ENCODE data around the gene HSPA12A. TPM values are rescaled to one million over a fixed set of nuclear protein-coding genes. Genes with fewer than 3 reads are reported as not detected.
A peak's percentile ranks its signal among the peaks of the same experiment; 100 is the strongest.

The HSPA12A gene
- total RNA-seq, 6 donors from 2014 or later: 4.2 to 11.6 (median 6.1) TPM

DNA sequence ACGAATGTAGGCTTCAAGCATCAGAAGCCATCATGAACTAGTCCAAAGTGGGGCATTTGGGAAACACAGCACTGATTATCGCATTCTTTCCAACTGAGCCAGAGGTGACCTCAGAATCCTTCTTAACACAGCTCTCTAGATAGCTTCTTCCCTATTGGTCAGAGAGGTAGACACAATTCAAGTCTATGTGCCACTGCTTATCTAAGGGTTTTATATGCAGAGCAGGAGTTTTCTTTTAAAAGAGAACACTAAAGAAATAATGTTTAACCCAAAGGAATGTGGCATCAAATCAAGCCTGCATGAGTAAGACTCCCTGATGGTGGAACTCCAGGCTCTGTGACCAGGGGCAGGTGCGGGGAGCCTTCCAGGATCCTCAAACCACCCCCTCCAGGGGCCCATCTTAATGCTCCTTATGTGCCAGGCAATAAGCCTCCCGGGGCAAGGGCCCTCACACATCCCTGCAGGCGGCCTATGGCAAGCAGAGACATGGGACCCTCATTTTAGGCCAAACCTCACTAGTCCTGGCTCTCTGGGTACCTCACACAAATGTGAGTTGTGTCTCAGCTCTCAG lies 13.8 kb downstream of the HSPA12A start:
- Histone ChIP-seq H3K4me1 (no peaks in the 10 kb centered on the region), H3K27me3 (no peaks in the 10 kb centered on the region), H3K36me3 (no peaks in the 10 kb centered on the region), H3K4me3 (no peak overlapping the region), H3K27ac (no peak overlapping the region), H3K9me3 (no peaks in the 10 kb centered on the region)
- TF ChIP-seq POLR2A (IDR thresholded peaks at IDR 0.05) (no peak), POLR2AphosphoS5 (IDR thresholded peaks at IDR 0.05) (no peak), EP300 (IDR thresholded peaks at IDR 0.05) (no peak)
- TF ChIP-seq, protein P1, sequence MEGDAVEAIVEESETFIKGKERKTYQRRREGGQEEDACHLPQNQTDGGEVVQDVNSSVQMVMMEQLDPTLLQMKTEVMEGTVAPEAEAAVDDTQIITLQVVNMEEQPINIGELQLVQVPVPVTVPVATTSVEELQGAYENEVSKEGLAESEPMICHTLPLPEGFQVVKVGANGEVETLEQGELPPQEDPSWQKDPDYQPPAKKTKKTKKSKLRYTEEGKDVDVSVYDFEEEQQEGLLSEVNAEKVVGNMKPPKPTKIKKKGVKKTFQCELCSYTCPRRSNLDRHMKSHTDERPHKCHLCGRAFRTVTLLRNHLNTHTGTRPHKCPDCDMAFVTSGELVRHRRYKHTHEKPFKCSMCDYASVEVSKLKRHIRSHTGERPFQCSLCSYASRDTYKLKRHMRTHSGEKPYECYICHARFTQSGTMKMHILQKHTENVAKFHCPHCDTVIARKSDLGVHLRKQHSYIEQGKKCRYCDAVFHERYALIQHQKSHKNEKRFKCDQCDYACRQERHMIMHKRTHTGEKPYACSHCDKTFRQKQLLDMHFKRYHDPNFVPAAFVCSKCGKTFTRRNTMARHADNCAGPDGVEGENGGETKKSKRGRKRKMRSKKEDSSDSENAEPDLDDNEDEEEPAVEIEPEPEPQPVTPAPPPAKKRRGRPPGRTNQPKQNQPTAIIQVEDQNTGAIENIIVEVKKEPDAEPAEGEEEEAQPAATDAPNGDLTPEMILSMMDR (IDR thresholded peaks at IDR 0.05): no peak
- ATAC-seq (ENCODE audit: low FRiP score in 2 of 2) (no peak), DNase-seq (no peak)
- 76 to 80% methylated on average over 3 to 5 of the region's 5 CpGs for WGBS, 2 donors

DNA sequence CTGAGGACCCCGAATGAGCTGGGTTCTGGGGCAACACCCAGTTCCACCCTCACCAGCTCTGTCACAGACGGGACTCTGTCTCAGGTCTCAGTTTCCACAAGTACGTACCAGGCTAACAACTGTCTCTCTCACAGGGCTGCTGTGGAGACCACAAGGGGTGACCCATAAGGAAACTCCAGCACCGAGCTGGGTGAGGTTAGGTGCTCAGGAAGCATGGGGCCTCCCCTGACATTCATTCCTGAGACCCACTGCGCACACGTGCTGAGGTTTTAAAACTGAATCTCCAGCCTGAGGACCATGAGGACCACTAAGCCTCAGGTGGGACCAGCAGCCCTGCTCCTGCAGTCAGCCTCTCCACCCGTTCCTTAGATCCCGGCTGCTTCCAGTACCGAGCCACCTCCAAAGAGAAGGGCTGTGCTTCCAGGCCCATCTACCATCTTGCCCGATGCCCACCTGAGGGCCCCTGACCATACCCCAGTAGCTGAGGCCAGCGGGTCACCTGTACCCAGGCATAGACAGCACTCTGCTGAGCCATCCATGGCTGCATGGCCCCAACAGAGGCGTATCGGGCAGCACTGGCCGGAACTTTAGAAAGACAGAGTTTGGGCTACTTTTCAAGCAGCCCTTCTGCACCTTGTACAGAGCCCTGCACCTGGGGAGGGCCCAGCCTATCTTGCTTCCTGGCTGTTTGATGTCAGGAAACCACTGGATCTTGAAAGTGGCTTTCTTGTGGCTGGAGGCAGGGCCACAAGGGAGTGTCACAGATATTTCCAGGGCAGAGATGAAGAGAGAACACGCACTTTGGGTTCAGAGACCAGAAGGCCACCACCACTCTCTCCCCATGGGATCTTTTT lies 18.7 kb downstream of the HSPA12A start:
- 83 to 85% methylated on average over 7 to 15 of the region's 15 CpGs for WGBS, 2 donors
- H3K27me3 ChIP-seq: no peaks in the 10 kb centered on the region
- H3K9me3 ChIP-seq: no peaks in the 10 kb centered on the region
- no peak for TF ChIP-seq POLR2AphosphoS5 (IDR thresholded peaks at IDR 0.05)
- TF ChIP-seq, protein P1 (IDR thresholded peaks at IDR 0.05): no peak
- TF ChIP-seq POLR2A (IDR thresholded peaks at IDR 0.05): no peak
- TF ChIP-seq EP300 (IDR thresholded peaks at IDR 0.05): no peak
- H3K27ac ChIP-seq: no peak overlapping the region
- H3K4me3 ChIP-seq: no peak overlapping the region
- DNase-seq (no peak), ATAC-seq (ENCODE audit: low FRiP score in 2 of 2) (peak in 1 of 2 donors; percentile 27)
- no peaks in the 10 kb centered on the region for H3K4me1 ChIP-seq
- H3K36me3 ChIP-seq: no peaks in the 10 kb centered on the region

DNA sequence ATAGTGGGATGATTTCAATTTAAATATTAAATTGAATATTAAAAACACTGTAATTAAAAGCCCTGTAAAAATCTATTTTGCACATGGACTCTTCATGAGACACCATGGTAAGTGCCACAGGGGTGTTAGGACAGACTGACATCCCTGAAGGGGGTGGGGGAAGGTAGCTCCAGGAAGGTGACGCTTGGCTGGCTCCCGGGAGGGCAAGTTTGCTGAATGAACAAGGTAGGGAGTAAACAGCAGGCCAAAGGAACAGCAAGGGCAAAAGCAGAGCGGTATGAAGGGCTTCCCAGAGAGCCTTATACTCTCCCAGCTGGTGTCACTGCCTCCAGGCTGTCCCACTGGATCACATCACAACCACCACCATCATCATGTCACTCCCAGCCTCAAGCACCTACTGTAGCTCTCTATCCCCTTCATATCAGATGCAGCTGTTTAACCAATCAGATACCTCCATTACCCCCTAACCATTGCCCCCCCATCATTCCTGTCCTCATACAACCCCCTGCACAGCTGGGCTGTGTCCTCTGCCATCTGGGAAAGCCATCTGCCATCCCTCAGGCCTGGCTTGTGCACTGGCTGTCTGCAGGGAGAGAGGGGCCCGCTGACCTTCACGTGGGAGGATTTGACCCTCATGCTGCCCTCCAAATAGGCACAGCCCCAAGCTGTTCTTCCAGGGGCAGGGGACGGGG lies 19.5 kb downstream of the HSPA12A start:
- Histone ChIP-seq H3K36me3 (no peaks in the 10 kb centered on the region), H3K4me3 (no peak overlapping the region), H3K9me3 (no peaks in the 10 kb centered on the region), H3K27ac (no peak overlapping the region), H3K4me1 (no peaks in the 10 kb centered on the region), H3K27me3 (no peaks in the 10 kb centered on the region)
- TF ChIP-seq POLR2AphosphoS5 (IDR thresholded peaks at IDR 0.05) (no peak), POLR2A (IDR thresholded peaks at IDR 0.05) (no peak), EP300 (IDR thresholded peaks at IDR 0.05) (no peak)
- TF ChIP-seq, protein P1 (IDR thresholded peaks at IDR 0.05): no peak
- WGBS, 2 donors: 77 to 78% methylated on average over 5 to 6 of the region's 6 CpGs
- DNase-seq (no peak), ATAC-seq (ENCODE audit: low FRiP score in 2 of 2) (no peak)

DNA sequence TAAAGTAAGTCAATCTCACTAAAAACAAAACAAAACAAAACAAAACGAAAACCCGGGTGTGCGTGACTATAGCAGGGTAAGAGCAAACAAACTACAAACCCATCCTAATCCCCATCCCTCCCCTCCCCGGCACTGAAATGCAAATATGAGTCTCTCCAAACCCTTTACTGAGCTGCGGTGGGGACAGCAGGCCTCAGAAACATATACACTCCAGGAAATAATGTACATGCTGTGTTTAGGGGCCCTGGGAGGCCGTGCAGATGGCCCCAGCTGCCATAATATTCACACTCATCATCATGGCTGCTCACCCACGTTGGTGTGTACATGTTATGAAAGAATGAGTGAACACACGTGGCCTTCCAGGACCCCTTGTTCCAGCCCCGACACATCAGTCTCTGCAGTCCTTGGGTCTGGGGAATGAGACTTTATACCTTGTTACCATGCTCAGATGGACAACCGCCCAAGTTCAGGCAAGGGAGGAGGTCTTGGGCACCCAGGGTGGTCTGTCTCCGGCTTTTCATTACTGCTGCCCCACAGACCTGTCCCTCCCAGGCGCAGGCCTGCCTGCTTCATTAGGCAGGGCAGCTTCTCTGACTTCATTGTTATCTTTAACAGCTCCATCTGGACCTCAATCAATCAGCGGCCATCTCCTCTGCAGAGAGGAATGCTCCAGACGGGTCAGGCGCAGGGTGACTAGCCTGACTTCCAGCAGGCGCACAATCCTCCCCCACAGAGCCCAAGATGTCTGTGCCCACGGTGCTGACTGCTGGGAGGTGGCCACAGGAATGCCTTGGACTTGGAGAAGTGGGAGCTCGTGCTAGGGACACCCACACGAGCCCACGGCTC lies 20.6 kb downstream of the HSPA12A start:
- TF ChIP-seq, protein P1 (IDR thresholded peaks at IDR 0.05): no peak
- no peak for TF ChIP-seq POLR2AphosphoS5 (IDR thresholded peaks at IDR 0.05)
- no peak for TF ChIP-seq EP300 (IDR thresholded peaks at IDR 0.05)
- TF ChIP-seq POLR2A (IDR thresholded peaks at IDR 0.05): no peak
- no peaks in the 10 kb centered on the region for H3K9me3 ChIP-seq
- H3K27ac ChIP-seq: no peak overlapping the region
- ATAC-seq (ENCODE audit: low FRiP score in 2 of 2) (peak in 1 of 2 donors; percentile 63), DNase-seq (no peak)
- H3K36me3 ChIP-seq: no peaks in the 10 kb centered on the region
- H3K27me3 ChIP-seq: no peaks in the 10 kb centered on the region
- no peak overlapping the region for H3K4me3 ChIP-seq
- WGBS, 2 donors: 65 to 68% methylated on average over 9 to 20 of the region's 20 CpGs
- no peaks in the 10 kb centered on the region for H3K4me1 ChIP-seq

All from upper lobe of left lung (tissue), 6 donors.